ENCODE results near the gene CCDC27.

DNA sequence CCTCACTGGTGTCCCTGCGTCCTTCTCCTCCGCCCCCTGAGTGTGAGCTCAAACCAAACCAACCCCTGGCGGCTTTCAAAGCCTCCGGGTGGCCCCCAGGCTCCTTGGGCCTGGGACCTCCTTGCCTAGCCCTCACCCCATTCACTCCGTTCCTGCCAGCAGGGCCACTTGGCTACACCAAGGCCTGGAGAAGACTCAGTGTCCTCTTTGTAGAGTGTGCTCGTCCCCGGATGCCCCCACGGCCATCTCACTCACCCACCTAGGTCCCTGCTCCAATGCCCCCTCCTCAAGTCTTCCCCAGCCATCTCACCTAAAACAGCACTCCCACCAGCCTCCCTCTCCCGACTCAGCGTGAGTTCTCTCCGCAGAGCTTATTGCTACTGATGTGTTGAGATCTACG is 7.2 kb upstream of the CCDC27 start:
- no peak for TF ChIP-seq POLR2A (IDR thresholded peaks at IDR 0.05)
- no peak for TF ChIP-seq CTCF (IDR thresholded peaks at IDR 0.05)
